HEK293 (cell line): ENCODE measurements around the gene MYL6B.

ENCODE experiments used
- WT1 ChIP-seq: fragments of 450-650 bp; formaldehyde crosslinking; IDR thresholded peaks from 2 replicates; pipeline ENCODE4 v1.5.1; 2016; ENCODE audit warnings: missing biosample characterization, missing genetic modification characterization
- YY1 ChIP-seq: fragments of 450-650 bp; formaldehyde crosslinking; IDR thresholded peaks from 2 replicates; pipeline ENCODE4 v1.5.1; 2018; ENCODE audit warnings: missing biosample characterization, missing genetic modification characterization
- ZBTB20 ChIP-seq: fragments of 450-650 bp; formaldehyde crosslinking; IDR thresholded peaks from 2 replicates; pipeline ENCODE4 v1.5.1; 2016; ENCODE audit warnings: missing biosample characterization, missing genetic modification characterization
- ZBTB21 ChIP-seq: fragments of 450-650 bp; formaldehyde crosslinking; IDR thresholded peaks from 2 replicates; pipeline ENCODE4 v1.5.1; 2017; ENCODE audit warnings: missing biosample characterization, missing genetic modification characterization
- ZEB2 ChIP-seq: fragments of 450-650 bp; formaldehyde crosslinking; IDR thresholded peaks from 2 replicates; pipeline ENCODE4 v1.5.1; 2016; ENCODE audit warnings: missing biosample characterization, missing genetic modification characterization
- ZNF112 ChIP-seq: fragments of 450-650 bp; formaldehyde crosslinking; IDR thresholded peaks from 2 replicates; pipeline ENCODE4 v1.5.0; 2017; ENCODE audit warnings: missing biosample characterization, missing genetic modification characterization
- ZNF114 ChIP-seq: fragments of 450-650 bp; formaldehyde crosslinking; IDR thresholded peaks from 2 replicates; pipeline ENCODE4 v1.5.0; 2017; ENCODE audit warnings: missing biosample characterization, missing genetic modification characterization
- ZNF133 ChIP-seq: fragments of 450-650 bp; formaldehyde crosslinking; IDR thresholded peaks from 2 replicates; pipeline ENCODE4 v1.5.1; 2016; ENCODE audit warnings: missing biosample characterization, missing genetic modification characterization
- ZNF24 ChIP-seq: fragments of 450-650 bp; formaldehyde crosslinking; IDR thresholded peaks from 2 replicates; pipeline ENCODE4 v1.5.1; 2016; ENCODE audit warnings: missing biosample characterization, missing genetic modification characterization
- ZNF248 ChIP-seq: fragments of 450-650 bp; formaldehyde crosslinking; IDR thresholded peaks from 2 replicates; pipeline ENCODE4 v1.5.1; 2017; ENCODE audit warnings: missing biosample characterization, missing genetic modification characterization
- ZNF394 ChIP-seq: fragments of 450-650 bp; formaldehyde crosslinking; IDR thresholded peaks from 2 replicates; pipeline ENCODE4 v1.5.1; 2016; ENCODE audit warnings: missing biosample characterization, missing genetic modification characterization, mild to moderate bottlenecking, moderate library complexity, borderline replicate concordance
- ZNF48 ChIP-seq: fragments of 450-650 bp; formaldehyde crosslinking; IDR thresholded peaks from 2 replicates; pipeline ENCODE4 v1.5.1; 2016; ENCODE audit warnings: missing biosample characterization, missing genetic modification characterization
- ZNF544 ChIP-seq: fragments of 450-650 bp; formaldehyde crosslinking; IDR thresholded peaks from 2 replicates; pipeline ENCODE4 v1.5.0; 2017; ENCODE audit warnings: missing biosample characterization, missing genetic modification characterization
- ZNF558 ChIP-seq: fragments of 450-650 bp; formaldehyde crosslinking; IDR thresholded peaks from 2 replicates; pipeline ENCODE4 v1.5.1; 2016; ENCODE audit warnings: missing biosample characterization, missing genetic modification characterization
- ZNF561 ChIP-seq: fragments of 450-650 bp; IDR thresholded peaks from 2 replicates; pipeline ENCODE4 v1.5.1; 2018; ENCODE audit warnings: missing biosample characterization, missing genetic modification characterization, borderline replicate concordance
- ZNF610 ChIP-seq: fragments of 450-650 bp; formaldehyde crosslinking; IDR thresholded peaks from 2 replicates; pipeline ENCODE4 v1.5.1; 2016; ENCODE audit warnings: missing biosample characterization, missing genetic modification characterization, borderline replicate concordance
- ZNF621 ChIP-seq: fragments of 450-650 bp; formaldehyde crosslinking; IDR thresholded peaks from 2 replicates; pipeline ENCODE4 v1.5.1; 2017; ENCODE audit warnings: missing biosample characterization, missing genetic modification characterization
- ZNF623 ChIP-seq: fragments of 450-650 bp; formaldehyde crosslinking; IDR thresholded peaks from 2 replicates; pipeline ENCODE4 v1.5.1; 2016; ENCODE audit warnings: missing biosample characterization, missing genetic modification characterization
- ZNF777 ChIP-seq: fragments of 450-650 bp; formaldehyde crosslinking; IDR thresholded peaks from 2 replicates; pipeline ENCODE4 v1.5.1; 2017; ENCODE audit warnings: missing biosample characterization, missing genetic modification characterization, borderline replicate concordance
- ZNF792 ChIP-seq: fragments of 450-650 bp; formaldehyde crosslinking; IDR thresholded peaks from 2 replicates; pipeline ENCODE4 v1.5.1; 2016; ENCODE audit warnings: missing biosample characterization, missing genetic modification characterization
- ZSCAN16 ChIP-seq: fragments of 450-650 bp; formaldehyde crosslinking; IDR thresholded peaks from 2 replicates; pipeline ENCODE4 v1.5.1; 2016; ENCODE audit warnings: missing biosample characterization, missing genetic modification characterization
- ZXDB ChIP-seq: fragments of 450-650 bp; formaldehyde crosslinking; IDR thresholded peaks from 2 replicates; pipeline ENCODE4 v1.5.1; 2016; ENCODE audit warnings: missing biosample characterization, missing genetic modification characterization
- TF ChIP-seq, protein P1 (sequence below): fragments of 450-650 bp; formaldehyde crosslinking; IDR thresholded peaks from 2 replicates; pipeline ENCODE4 v1.5.1; 2016; ENCODE audit warnings: missing biosample characterization, missing genetic modification characterization
- TF ChIP-seq, protein P2 (sequence below): fragments of 450-650 bp; formaldehyde crosslinking; optimal IDR thresholded peaks from 2 replicates; pipeline ENCODE3; 2016; ENCODE audit warnings: missing biosample characterization, mild to moderate bottlenecking, missing genetic modification characterization
- TF ChIP-seq, protein P3 (sequence below): fragments of 450-650 bp; formaldehyde crosslinking; IDR thresholded peaks from 2 replicates; pipeline ENCODE4 v1.5.1; 2016; ENCODE audit warnings: missing biosample characterization, missing genetic modification characterization
- TF ChIP-seq, protein P4 (sequence below): fragments of 450-650 bp; formaldehyde crosslinking; IDR thresholded peaks from 2 replicates; pipeline ENCODE4 v1.5.1; 2017; ENCODE audit warnings: missing biosample characterization, mild to moderate bottlenecking, missing genetic modification characterization, moderate library complexity
- TF ChIP-seq, protein P5 (sequence below): fragments of 450-650 bp; IDR thresholded peaks from 2 replicates; pipeline ENCODE4 v1.5.1; 2018; ENCODE audit warnings: missing biosample characterization, missing genetic modification characterization
- TF ChIP-seq, protein P6 (sequence below): fragments of 450-650 bp; formaldehyde crosslinking; IDR thresholded peaks from 2 replicates; pipeline ENCODE4 v1.5.1; 2016; ENCODE audit warnings: missing biosample characterization, missing genetic modification characterization

Gene MYL6B

DNA sequence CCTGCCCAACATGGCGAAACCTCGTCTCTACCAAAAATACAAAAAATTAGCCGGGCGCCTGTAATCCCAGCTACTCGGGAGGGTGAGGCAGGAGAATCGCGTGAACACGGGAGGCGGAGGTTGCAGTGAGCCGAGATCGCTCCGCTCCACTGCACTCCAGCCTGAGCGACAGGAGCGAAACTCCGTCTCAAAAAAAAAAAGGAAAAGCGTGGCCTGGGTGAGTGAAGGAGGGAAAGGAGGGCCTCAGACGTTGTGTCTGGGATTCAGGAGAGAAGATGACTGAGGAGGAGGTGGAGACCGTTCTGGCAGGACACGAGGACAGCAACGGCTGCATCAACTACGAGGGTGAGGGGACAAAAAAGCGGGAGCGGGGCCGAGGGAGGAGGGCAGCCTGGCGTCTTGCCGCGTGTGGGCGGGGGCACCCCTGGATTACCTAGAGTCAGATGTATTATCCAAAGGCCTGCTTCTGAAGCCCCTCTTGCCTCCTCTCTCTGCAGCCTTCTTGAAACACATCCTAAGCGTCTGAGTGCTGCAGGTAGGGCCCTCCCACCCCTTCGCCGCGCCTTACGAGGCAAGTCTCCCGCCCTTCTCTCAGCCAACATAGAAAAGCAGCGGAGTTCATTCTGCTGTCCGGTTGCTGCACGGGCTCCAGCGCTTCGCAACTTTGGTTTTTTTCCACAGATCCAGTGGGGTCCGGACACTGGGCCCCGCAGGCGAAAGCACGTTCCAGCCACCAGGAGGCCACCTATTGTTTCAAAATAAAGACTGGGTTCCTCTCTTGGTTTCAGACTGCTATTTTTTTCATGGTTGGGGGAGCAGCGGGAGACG is 5.0 kb downstream of the MYL6B start (continued):
- TF ChIP-seq, protein P1, sequence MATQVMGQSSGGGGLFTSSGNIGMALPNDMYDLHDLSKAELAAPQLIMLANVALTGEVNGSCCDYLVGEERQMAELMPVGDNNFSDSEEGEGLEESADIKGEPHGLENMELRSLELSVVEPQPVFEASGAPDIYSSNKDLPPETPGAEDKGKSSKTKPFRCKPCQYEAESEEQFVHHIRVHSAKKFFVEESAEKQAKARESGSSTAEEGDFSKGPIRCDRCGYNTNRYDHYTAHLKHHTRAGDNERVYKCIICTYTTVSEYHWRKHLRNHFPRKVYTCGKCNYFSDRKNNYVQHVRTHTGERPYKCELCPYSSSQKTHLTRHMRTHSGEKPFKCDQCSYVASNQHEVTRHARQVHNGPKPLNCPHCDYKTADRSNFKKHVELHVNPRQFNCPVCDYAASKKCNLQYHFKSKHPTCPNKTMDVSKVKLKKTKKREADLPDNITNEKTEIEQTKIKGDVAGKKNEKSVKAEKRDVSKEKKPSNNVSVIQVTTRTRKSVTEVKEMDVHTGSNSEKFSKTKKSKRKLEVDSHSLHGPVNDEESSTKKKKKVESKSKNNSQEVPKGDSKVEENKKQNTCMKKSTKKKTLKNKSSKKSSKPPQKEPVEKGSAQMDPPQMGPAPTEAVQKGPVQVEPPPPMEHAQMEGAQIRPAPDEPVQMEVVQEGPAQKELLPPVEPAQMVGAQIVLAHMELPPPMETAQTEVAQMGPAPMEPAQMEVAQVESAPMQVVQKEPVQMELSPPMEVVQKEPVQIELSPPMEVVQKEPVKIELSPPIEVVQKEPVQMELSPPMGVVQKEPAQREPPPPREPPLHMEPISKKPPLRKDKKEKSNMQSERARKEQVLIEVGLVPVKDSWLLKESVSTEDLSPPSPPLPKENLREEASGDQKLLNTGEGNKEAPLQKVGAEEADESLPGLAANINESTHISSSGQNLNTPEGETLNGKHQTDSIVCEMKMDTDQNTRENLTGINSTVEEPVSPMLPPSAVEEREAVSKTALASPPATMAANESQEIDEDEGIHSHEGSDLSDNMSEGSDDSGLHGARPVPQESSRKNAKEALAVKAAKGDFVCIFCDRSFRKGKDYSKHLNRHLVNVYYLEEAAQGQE (tag by site-specific recombination), result no peak
- TF ChIP-seq ZNF610 (tag by site-specific recombination) (no peak; the same call in 1 of the 2 replicates), ZSCAN16 (no peak), WT1 (no peak; the same call in 1 of the 2 replicates), ZBTB21 (tag by site-specific recombination) (no peak), ZEB2 (tag by site-specific recombination) (peak; percentile 77), ZNF544 (tag by site-specific recombination) (no peak), ZNF621 (no peak), ZNF114 (no peak), ZNF394 (tag by site-specific recombination) (peak; percentile 10; the same call in 1 of the 2 replicates), ZNF248 (tag by site-specific recombination) (no peak), ZNF24 (tag by site-specific recombination) (no peak), ZNF133 (tag by site-specific recombination) (no peak), ZNF792 (no peak), YY1 (tag by site-specific recombination) (no peak), ZNF48 (tag by site-specific recombination) (no peak), ZNF561 (tag by site-specific recombination) (0 out of 2 replicates have a peak, but pooled peaks have one; percentile 19), ZNF623 (tag by site-specific recombination) (no peak), ZBTB20 (peak; percentile 63), ZNF558 (tag by site-specific recombination) (no peak), ZXDB (peak; percentile 37), ZNF112 (tag by site-specific recombination) (no peak), ZNF777 (tag by site-specific recombination) (no peak)
- TF ChIP-seq, protein P2, sequence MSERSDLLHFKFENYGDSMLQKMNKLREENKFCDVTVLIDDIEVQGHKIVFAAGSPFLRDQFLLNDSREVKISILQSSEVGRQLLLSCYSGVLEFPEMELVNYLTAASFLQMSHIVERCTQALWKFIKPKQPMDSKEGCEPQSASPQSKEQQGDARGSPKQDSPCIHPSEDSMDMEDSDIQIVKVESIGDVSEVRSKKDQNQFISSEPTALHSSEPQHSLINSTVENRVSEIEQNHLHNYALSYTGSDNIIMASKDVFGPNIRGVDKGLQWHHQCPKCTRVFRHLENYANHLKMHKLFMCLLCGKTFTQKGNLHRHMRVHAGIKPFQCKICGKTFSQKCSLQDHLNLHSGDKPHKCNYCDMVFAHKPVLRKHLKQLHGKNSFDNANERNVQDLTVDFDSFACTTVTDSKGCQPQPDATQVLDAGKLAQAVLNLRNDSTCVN (tag by site-specific recombination), result peak; percentile 12
- TF ChIP-seq, protein P3, sequence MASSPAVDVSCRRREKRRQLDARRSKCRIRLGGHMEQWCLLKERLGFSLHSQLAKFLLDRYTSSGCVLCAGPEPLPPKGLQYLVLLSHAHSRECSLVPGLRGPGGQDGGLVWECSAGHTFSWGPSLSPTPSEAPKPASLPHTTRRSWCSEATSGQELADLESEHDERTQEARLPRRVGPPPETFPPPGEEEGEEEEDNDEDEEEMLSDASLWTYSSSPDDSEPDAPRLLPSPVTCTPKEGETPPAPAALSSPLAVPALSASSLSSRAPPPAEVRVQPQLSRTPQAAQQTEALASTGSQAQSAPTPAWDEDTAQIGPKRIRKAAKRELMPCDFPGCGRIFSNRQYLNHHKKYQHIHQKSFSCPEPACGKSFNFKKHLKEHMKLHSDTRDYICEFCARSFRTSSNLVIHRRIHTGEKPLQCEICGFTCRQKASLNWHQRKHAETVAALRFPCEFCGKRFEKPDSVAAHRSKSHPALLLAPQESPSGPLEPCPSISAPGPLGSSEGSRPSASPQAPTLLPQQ (tag by site-specific recombination), result peak; percentile 15
- TF ChIP-seq, protein P4, sequence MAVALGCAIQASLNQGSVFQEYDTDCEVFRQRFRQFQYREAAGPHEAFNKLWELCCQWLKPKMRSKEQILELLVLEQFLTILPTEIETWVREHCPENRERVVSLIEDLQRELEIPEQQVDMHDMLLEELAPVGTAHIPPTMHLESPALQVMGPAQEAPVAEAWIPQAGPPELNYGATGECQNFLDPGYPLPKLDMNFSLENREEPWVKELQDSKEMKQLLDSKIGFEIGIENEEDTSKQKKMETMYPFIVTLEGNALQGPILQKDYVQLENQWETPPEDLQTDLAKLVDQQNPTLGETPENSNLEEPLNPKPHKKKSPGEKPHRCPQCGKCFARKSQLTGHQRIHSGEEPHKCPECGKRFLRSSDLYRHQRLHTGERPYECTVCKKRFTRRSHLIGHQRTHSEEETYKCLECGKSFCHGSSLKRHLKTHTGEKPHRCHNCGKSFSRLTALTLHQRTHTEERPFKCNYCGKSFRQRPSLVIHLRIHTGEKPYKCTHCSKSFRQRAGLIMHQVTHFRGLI (tag by site-specific recombination), result 0 out of 2 replicates have a peak, but pooled peaks have one; percentile 35
- TF ChIP-seq, protein P5, sequence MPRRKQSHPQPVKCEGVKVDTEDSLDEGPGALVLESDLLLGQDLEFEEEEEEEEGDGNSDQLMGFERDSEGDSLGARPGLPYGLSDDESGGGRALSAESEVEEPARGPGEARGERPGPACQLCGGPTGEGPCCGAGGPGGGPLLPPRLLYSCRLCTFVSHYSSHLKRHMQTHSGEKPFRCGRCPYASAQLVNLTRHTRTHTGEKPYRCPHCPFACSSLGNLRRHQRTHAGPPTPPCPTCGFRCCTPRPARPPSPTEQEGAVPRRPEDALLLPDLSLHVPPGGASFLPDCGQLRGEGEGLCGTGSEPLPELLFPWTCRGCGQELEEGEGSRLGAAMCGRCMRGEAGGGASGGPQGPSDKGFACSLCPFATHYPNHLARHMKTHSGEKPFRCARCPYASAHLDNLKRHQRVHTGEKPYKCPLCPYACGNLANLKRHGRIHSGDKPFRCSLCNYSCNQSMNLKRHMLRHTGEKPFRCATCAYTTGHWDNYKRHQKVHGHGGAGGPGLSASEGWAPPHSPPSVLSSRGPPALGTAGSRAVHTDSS, result no peak
- TF ChIP-seq, protein P6, sequence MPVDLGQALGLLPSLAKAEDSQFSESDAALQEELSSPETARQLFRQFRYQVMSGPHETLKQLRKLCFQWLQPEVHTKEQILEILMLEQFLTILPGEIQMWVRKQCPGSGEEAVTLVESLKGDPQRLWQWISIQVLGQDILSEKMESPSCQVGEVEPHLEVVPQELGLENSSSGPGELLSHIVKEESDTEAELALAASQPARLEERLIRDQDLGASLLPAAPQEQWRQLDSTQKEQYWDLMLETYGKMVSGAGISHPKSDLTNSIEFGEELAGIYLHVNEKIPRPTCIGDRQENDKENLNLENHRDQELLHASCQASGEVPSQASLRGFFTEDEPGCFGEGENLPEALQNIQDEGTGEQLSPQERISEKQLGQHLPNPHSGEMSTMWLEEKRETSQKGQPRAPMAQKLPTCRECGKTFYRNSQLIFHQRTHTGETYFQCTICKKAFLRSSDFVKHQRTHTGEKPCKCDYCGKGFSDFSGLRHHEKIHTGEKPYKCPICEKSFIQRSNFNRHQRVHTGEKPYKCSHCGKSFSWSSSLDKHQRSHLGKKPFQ, result no peak
